ES-I3 (cell line): ENCODE results near the gene BLVRA.
"Not testable (repeated sequence)": the region's sequence is repeated elsewhere in the genome, so short reads cannot be mapped to it uniquely, and the experiment has no call there.

Experiments used
- H3K36me3 ChIP-seq: 2 replicates; pipeline ENCODE4 v1.6.1; 2013; ENCODE audit warnings: mild to moderate bottlenecking, low read length, control low read depth, moderate library complexity; ENCODE audit not compliant: insufficient read depth
- H3K4me1 ChIP-seq: 2 replicates; pipeline ENCODE4 v1.6.1; 2013; ENCODE audit warnings: mild to moderate bottlenecking, control low read depth, low read length; ENCODE audit not compliant: insufficient read depth
- H3K9ac ChIP-seq: 2 replicates; pipeline ENCODE4 v1.6.1; 2013; ENCODE audit warnings: low read depth, mild to moderate bottlenecking, low read length, moderate library complexity
- H3K9me3 ChIP-seq: 2 replicates; pipeline ENCODE4 v1.6.1; 2013; ENCODE audit warnings: mild to moderate bottlenecking, low read length, moderate library complexity; ENCODE audit not compliant: control insufficient read depth, insufficient read depth

BLVRA gene

DNA sequence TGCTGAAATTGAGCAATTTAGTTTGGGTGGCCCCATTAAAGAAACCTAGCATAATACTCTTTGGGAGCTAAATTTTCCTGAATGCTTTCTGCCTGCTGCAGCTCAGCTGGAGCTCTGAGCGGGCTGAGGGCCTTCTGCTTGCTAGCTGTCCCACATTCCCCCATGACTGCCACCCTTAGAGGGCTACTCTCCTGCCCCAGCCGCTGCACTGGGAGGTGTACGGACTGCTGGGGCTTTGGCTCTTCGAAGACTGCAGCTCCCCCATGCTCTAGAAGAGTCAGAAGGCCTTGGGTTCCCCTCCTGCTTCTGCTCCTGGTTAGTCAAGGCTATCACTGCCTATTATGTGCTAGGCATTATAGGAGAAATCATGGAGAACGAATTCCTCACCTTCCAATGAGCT, 31.5 kb downstream of the BLVRA start:
- Histone ChIP-seq H3K9me3 (no peaks in the 10 kb centered on the region), H3K36me3 (no peaks in the 10 kb centered on the region; the same call in 1 of the 2 replicates), H3K9ac (no peak overlapping the region), H3K4me1 (no peaks in the 10 kb centered on the region)

- Histone ChIP-seq H3K9me3 (no peaks in the 10 kb centered on the region), H3K9ac (no peak overlapping the region), H3K36me3 (no peaks in the 10 kb centered on the region; the same call in 1 of the 2 replicates), H3K4me1 (no peaks in the 10 kb centered on the region)
Observed at GRCh38 chr7:43790834-43791233, 32.4 kb downstream of the BLVRA start.

- no peaks in the 10 kb centered on the region; the same call in 1 of the 2 replicates for H3K36me3 ChIP-seq
- no peak overlapping the region for H3K9ac ChIP-seq
- no peaks in the 10 kb centered on the region for H3K9me3 ChIP-seq
- H3K4me1 ChIP-seq, result no peaks in the 10 kb centered on the region
Observed at GRCh38 chr7:43791665-43792064, 33.2 kb downstream of the BLVRA start.

- Histone ChIP-seq H3K36me3 (no peaks in the 10 kb centered on the region; the same call in 1 of the 2 replicates), H3K9me3 (no peaks in the 10 kb centered on the region), H3K9ac (no peak overlapping the region), H3K4me1 (no peaks in the 10 kb centered on the region)
Observed at GRCh38 chr7:43792471-43793150, 34.1 kb downstream of the BLVRA start.

- H3K4me1 ChIP-seq, result no peaks in the 10 kb centered on the region
- H3K9ac ChIP-seq, result no peak overlapping the region
- H3K36me3 ChIP-seq, result peaks cover 9% of the 10 kb centered on the region; the same call in 1 of the 2 replicates
- H3K9me3 ChIP-seq, result no peaks in the 10 kb centered on the region
Observed at GRCh38 chr7:43799605-43800004, 41.1 kb downstream of the BLVRA start.

GRCh38 chr7:43803865-43804264, 45.4 kb downstream of the BLVRA start:
- H3K4me1 ChIP-seq, result no peaks in the 10 kb centered on the region
- H3K9me3 ChIP-seq, result no peaks in the 10 kb centered on the region
- H3K36me3 ChIP-seq, result peaks cover 14% of the 10 kb centered on the region; the same call in 1 of the 2 replicates
- no peak overlapping the region for H3K9ac ChIP-seq

DNA sequence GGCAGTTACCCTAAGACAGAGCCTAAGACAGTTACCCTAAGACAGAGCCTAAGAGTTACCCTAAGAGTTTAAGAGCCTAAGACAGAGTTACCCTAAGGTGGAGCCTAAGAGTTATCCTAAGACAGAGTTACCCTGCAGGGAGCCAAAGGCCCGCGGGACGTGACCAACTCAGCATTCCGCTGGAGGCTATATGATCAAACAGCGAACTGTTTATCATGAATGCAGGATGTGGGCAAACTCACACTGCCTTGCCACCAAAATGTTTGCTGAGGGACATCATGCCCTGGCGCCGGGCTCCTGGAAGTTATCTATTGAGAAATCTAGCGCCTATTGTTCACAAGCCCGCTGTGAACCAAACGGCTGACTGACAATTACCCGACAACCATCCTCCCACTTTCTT, 49.9 kb downstream of the BLVRA start:
- Histone ChIP-seq H3K9ac (no peak overlapping the region), H3K9me3 (no peaks in the 10 kb centered on the region), H3K36me3 (peaks cover 12% of the 10 kb centered on the region; the same call in 1 of the 2 replicates), H3K4me1 (no peaks in the 10 kb centered on the region)

GRCh38 chr7:43810195-43810941, 51.9 kb downstream of the BLVRA start:
- H3K9me3 ChIP-seq, H3K4me1 ChIP-seq, H3K9ac ChIP-seq: not testable (repeated sequence)

GRCh38 chr7:43815373-43815772, 56.9 kb downstream of the BLVRA start:
- peak overlapping the region; percentile 31; the same call in 1 of the 2 replicates for H3K9ac ChIP-seq
- H3K4me1 ChIP-seq, result no peaks in the 10 kb centered on the region; the same call in 1 of the 2 replicates

More at GRCh38 chr7:43810195-43810941, 51.9 kb downstream of the BLVRA start:
- not testable (repeated sequence) for H3K36me3 ChIP-seq

DNA sequence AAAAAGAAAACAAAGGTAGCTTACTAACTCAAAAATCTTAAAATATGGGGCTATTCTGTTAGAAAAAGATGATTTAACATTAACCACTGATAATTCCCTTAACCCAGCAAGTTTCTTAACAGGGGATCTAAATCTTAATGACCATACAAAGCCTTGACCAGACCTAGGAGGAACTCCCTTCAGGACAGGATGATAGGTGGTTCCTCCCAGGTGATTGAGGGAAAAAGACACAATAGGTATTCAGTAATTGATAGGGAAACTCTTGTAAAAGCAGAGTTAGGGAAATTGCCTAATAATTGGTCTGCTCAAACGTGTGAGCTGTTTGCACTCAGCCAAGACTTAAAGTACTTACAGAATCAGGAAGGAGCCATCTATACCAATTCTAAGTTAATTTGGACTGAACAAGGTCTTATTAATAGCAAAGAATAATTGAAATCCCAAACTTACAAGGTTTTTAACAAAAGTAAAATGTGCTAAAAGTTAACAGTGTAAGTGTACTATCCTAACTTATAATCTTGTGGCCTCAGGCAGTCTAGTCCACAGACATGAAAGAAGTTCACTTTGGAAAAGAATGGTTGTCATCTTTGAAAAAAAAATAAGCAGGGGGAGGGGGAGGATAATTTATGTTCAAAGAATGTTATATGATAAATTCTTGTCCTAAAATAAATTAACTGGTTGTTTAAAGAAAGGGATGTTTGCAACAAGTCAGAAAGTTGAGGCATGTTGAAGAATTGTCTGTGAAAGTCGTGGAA, 57.7 kb downstream of the BLVRA start:
- not testable (repeated sequence) for H3K4me1 ChIP-seq, H3K9me3 ChIP-seq, H3K36me3 ChIP-seq, H3K9ac ChIP-seq

More at GRCh38 chr7:43815373-43815772, 56.9 kb downstream of the BLVRA start:
- H3K9me3 ChIP-seq, result no peaks in the 10 kb centered on the region
- H3K36me3 ChIP-seq, result no peaks in the 10 kb centered on the region

DNA sequence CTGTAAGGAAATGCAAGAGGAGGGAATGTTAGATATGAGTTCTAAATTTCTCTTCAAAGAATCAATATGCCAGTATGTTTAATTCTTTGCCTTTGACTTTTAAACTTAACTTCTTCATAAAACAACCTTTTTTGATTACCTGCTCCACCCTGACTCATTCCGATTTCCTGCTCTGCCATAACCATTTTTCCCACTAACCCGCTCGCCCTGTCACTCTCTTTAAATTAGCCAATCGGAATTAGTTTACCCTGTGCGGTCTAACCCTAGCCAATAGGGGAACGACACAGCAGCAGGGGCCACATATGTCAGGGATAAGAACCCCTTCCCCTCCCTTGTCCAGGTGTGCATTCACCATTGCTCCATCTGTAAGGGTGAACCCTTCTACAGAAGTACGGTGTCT, 64.9 kb downstream of the BLVRA start:
- not testable (repeated sequence) for H3K9ac ChIP-seq, H3K4me1 ChIP-seq, H3K36me3 ChIP-seq, H3K9me3 ChIP-seq

- no peaks in the 10 kb centered on the region for H3K4me1 ChIP-seq
- H3K36me3 ChIP-seq, result no peaks in the 10 kb centered on the region
- no peak overlapping the region for H3K9ac ChIP-seq
- H3K9me3 ChIP-seq, result no peaks in the 10 kb centered on the region; the same call in 1 of the 2 replicates
Observed at GRCh38 chr7:43823941-43824340, 65.5 kb downstream of the BLVRA start.

GRCh38 chr7:43824513-43824912, 66.0 kb downstream of the BLVRA start:
- H3K9ac ChIP-seq, H3K4me1 ChIP-seq, H3K9me3 ChIP-seq, H3K36me3 ChIP-seq: not testable (repeated sequence)

DNA sequence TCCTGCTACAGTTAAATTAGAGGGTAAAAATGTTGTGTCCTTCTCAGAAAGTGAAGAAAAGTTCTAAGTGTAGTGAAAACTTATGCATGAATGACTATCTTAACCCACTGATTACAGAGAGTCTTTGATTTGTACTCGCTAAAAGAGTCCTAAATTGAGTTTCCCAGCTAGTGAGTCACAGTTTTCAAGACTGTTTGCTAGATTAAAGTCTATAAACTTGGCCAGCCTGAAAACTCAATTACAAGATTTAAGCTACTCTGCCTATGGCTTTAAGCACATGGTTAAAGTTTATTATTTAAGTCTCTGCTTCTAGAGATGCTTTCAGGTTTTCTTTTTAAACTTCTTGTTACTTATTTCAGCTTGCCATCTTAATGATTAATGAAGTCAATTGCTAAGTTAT, 66.5 kb downstream of the BLVRA start:
- Histone ChIP-seq H3K9me3 (no peaks in the 10 kb centered on the region; the same call in 1 of the 2 replicates), H3K9ac (no peak overlapping the region), H3K36me3 (no peaks in the 10 kb centered on the region), H3K4me1 (no peaks in the 10 kb centered on the region)
